H9 (cell line): ENCODE data around the gene PTPRN2. TPM values are rescaled to one million over a fixed set of nuclear protein-coding genes. Genes with fewer than 3 reads are reported as not detected.

Experiments used
- DNase-seq: peaks from one replicate; pipeline ENCODE4 v3.0.0-alpha.2; 2017
- H2AFZ ChIP-seq: one replicate; pipeline ENCODE4 v1.6.1; 2013; ENCODE audit warnings: mild to moderate bottlenecking, low read length, control low read depth, moderate library complexity
- H2AK5ac ChIP-seq: 2 replicates; pipeline ENCODE4 v1.6.1; 2013; ENCODE audit warnings: low read length, control low read depth, mixed read lengths; ENCODE audit not compliant: insufficient read length
- H2BK120ac ChIP-seq: one replicate; pipeline ENCODE4 v1.6.1; 2013; ENCODE audit warnings: low read depth, mild to moderate bottlenecking, low read length, control low read depth, inconsistent platforms; ENCODE audit not compliant: poor library complexity, severe bottlenecking
- H2BK12ac ChIP-seq: 2 replicates; pipeline ENCODE4 v1.6.1; 2013; ENCODE audit warnings: low read length, control low read depth, mixed read lengths, low read depth; ENCODE audit not compliant: insufficient read length
- H2BK15ac ChIP-seq: 2 replicates; pipeline ENCODE4 v1.6.1; 2013; ENCODE audit warnings: low read depth, low read length, control low read depth
- H2BK20ac ChIP-seq: one replicate; pipeline ENCODE4 v1.6.1; 2013; ENCODE audit warnings: low read depth, mild to moderate bottlenecking, low read length, control low read depth, inconsistent platforms; ENCODE audit not compliant: poor library complexity, severe bottlenecking
- H2BK5ac ChIP-seq: 2 replicates; pipeline ENCODE4 v1.6.1; 2013; ENCODE audit warnings: low read length, control low read depth, mixed read lengths; ENCODE audit not compliant: insufficient read length
- H3K14ac ChIP-seq: 2 replicates; pipeline ENCODE4 v1.6.1; 2013; ENCODE audit warnings: low read length, control low read depth; ENCODE audit not compliant: insufficient read depth
- H3K18ac ChIP-seq: 2 replicates; pipeline ENCODE4 v1.6.1; 2013; ENCODE audit warnings: low read depth, mild to moderate bottlenecking, mixed read lengths, low read length, control low read depth; ENCODE audit not compliant: insufficient read length
- H3K23ac ChIP-seq: 2 replicates; pipeline ENCODE4 v1.6.1; 2013; ENCODE audit warnings: low read length, control low read depth, mixed read lengths, low read depth; ENCODE audit not compliant: insufficient read length
- H3K23me2 ChIP-seq: 2 replicates; pipeline ENCODE4 v1.6.1; 2013; ENCODE audit warnings: low read depth, mild to moderate bottlenecking, mixed read lengths, low read length, control low read depth; ENCODE audit not compliant: insufficient read length, poor library complexity, severe bottlenecking
- H3K27ac ChIP-seq: 2 replicates; pipeline ENCODE4 v1.5.1; 2013; ENCODE audit warnings: low read length, control low read depth, mixed read lengths, low read depth; ENCODE audit not compliant: insufficient read length
- H3K27me3 ChIP-seq: 2 replicates; pipeline ENCODE4 v1.6.1; 2013; ENCODE audit warnings: low read length, control low read depth, inconsistent platforms; ENCODE audit not compliant: insufficient read depth
- H3K4ac ChIP-seq: 2 replicates; pipeline ENCODE4 v1.6.1; 2013; ENCODE audit warnings: low read depth, mild to moderate bottlenecking, control low read depth, inconsistent platforms, low read length, moderate library complexity
- H3K4me1 ChIP-seq: 2 replicates; pipeline ENCODE4 v1.6.1; 2013; ENCODE audit warnings: low read length, control low read depth, inconsistent platforms; ENCODE audit not compliant: insufficient read depth
- H3K4me2 ChIP-seq: 2 replicates; pipeline ENCODE4 v1.6.1; 2013; ENCODE audit warnings: low read length, control low read depth, mixed read lengths; ENCODE audit not compliant: insufficient read length, insufficient read depth
- H3K56ac ChIP-seq: 2 replicates; pipeline ENCODE4 v1.6.1; 2013; ENCODE audit warnings: low read depth, mild to moderate bottlenecking, mixed read lengths, low read length, control low read depth; ENCODE audit not compliant: insufficient read length
- H3K79me1 ChIP-seq: 2 replicates; pipeline ENCODE4 v1.6.1; 2013; ENCODE audit warnings: low read depth, mild to moderate bottlenecking, moderate library complexity, low read length, control low read depth, inconsistent platforms; ENCODE audit not compliant: insufficient read depth, poor library complexity, severe bottlenecking
- H3K79me2 ChIP-seq: 2 replicates; pipeline ENCODE4 v1.6.1; 2013; ENCODE audit warnings: low read length, control low read depth, inconsistent platforms; ENCODE audit not compliant: insufficient read depth
- H3K9ac ChIP-seq: 2 replicates; pipeline ENCODE4 v1.6.1; 2013; ENCODE audit warnings: low read length, control low read depth, mixed read lengths; ENCODE audit not compliant: insufficient read length; ENCODE audit errors: extremely low read depth
- H3K9me3 ChIP-seq: one replicate; pipeline ENCODE4 v1.6.1; 2013; ENCODE audit warnings: low read depth, low read length, inconsistent platforms; ENCODE audit not compliant: control insufficient read depth
- H3T11ph ChIP-seq: one replicate; pipeline ENCODE4 v1.6.1; 2013; ENCODE audit warnings: mild to moderate bottlenecking, low read length, control low read depth, inconsistent platforms
- H4K20me1 ChIP-seq: one replicate; pipeline ENCODE4 v1.6.1; 2013; ENCODE audit not compliant: control insufficient read depth, insufficient read length, insufficient read depth
- H4K5ac ChIP-seq: 2 replicates; pipeline ENCODE4 v1.6.1; 2013; ENCODE audit warnings: low read depth, mild to moderate bottlenecking, mixed read lengths, low read length, control low read depth; ENCODE audit not compliant: insufficient read length
- H4K8ac ChIP-seq: replicated peaks from 2 replicates; pipeline ENCODE4 v1.6.1; 2013; ENCODE audit warnings: low read length, control low read depth, mixed read lengths, low read depth; ENCODE audit not compliant: insufficient read length
- H4K91ac ChIP-seq: 2 replicates; pipeline ENCODE4 v1.6.1; 2013; ENCODE audit warnings: low read depth, mild to moderate bottlenecking, moderate library complexity, mixed read lengths, low read length, control low read depth; ENCODE audit not compliant: insufficient read length
- H3K27ac Mint-ChIP-seq, 3 experiments: 2 replicates in 2 of 3; 3 replicates in 1 of 3; pipeline ENCODE4 v1.8.0; 2020 to 2021; ENCODE audit warnings: mixed read lengths in 3 of 3, mild to moderate bottlenecking in 1 of 3, moderate library complexity in 1 of 3
- H3K27me3 Mint-ChIP-seq: 2 replicates; pipeline ENCODE4 v1.8.0; 2021; ENCODE audit warnings: low read depth, mild to moderate bottlenecking, moderate library complexity, mixed read lengths
- H3K36me3 Mint-ChIP-seq, 3 experiments: 2 replicates in 2 of 3; 3 replicates in 1 of 3; pipeline ENCODE4 v1.8.0; 2020 to 2021; ENCODE audit warnings: low read depth in 3 of 3, mixed read lengths in 3 of 3; ENCODE audit not compliant: insufficient read depth in 1 of 3
- H3K4me1 Mint-ChIP-seq, 2 experiments: 2 replicates each; pipeline ENCODE4 v1.8.0; 2020; ENCODE audit warnings: mixed read lengths in 2 of 2
- H3K4me3 Mint-ChIP-seq, 2 experiments: 2 replicates in 1 of 2; 3 replicates in 1 of 2; pipeline ENCODE4 v1.8.0; 2020 to 2021; ENCODE audit warnings: mild to moderate bottlenecking in 2 of 2, mixed read lengths in 2 of 2, moderate library complexity in 1 of 2
- H3K9me3 Mint-ChIP-seq, 2 experiments: 2 replicates in 1 of 2; 3 replicates in 1 of 2; pipeline ENCODE4 v1.8.0; 2020; ENCODE audit warnings: mild to moderate bottlenecking in 2 of 2, mixed read lengths in 2 of 2, moderate library complexity in 1 of 2
- CTCF ChIP-seq: fragments of 200-600 bp; sonication (generic); conservative IDR thresholded peaks from 3 replicates; pipeline ENCODE4 v1.8.0; 2021; ENCODE audit warnings: antibody characterized with exemption, mild to moderate bottlenecking
- WGBS: extraction: QIAGEN DNeasy Blood & Tissue Kit; methylation state at CpG from one replicate; pipeline ENCODE4 v1.1.7; 2013; ENCODE audit warnings: missing lambda C conversion rate, low lambda C conversion rate, mixed read lengths; ENCODE audit not compliant: insufficient read length; ENCODE audit errors: extremely low coverage; 5-methylcytosine and 5-hydroxymethylcytosine counted together
- total RNA-seq: library from RNA; stranded (reverse); gene quantifications from 2 replicates; pipeline ENCODE4 v1.2.1, GENCODE V29; 2021

The PTPRN2 gene
- total RNA-seq, 1 experiment from 2014 or later = 5.2 TPM

GRCh38 chr7:158572000-158572828, 15.4 kb downstream of the PTPRN2 start:
- Histone ChIP-seq H3K9me3 (no peaks in the 10 kb centered on the region), H3K27me3 (no peaks in the 10 kb centered on the region; the same call in 1 of the 2 replicates)

More at GRCh38 chr7:158572000-158572828, 15.4 kb downstream of the PTPRN2 start:
- H3K14ac ChIP-seq = no peak overlapping the region
- H3K23ac ChIP-seq = no peak overlapping the region
- Mint-ChIP-seq H3K4me1 (peaks cover 15 to 16% of the 10 kb centered on the region in 2 experiments), H3K4me3 (no peak overlapping the region), H3K27ac (no peak overlapping the region; a peak in 1 of 7 replicates), H3K9me3 (no peaks in the 10 kb centered on the region), H3K27me3 (peaks cover 19% of the 10 kb centered on the region), H3K36me3 (no peaks in the 10 kb centered on the region)
- H3K4me1 ChIP-seq = no peaks in the 10 kb centered on the region
- H2AK5ac ChIP-seq = no peak overlapping the region
- H2BK120ac ChIP-seq = no peak overlapping the region
- no peak overlapping the region for H2BK20ac ChIP-seq
- H3K79me2 ChIP-seq = no peaks in the 10 kb centered on the region
- H3K4ac ChIP-seq = no peak overlapping the region
- H2BK15ac ChIP-seq = no peak overlapping the region
- H4K8ac ChIP-seq = no peak overlapping the region
- no CpG with 5 or more reads among the region's 7 CpGs for WGBS
- no peak for DNase-seq
- no peak overlapping the region for H4K91ac ChIP-seq
- H3K56ac ChIP-seq = no peak overlapping the region
- no peak overlapping the region for H3K27ac ChIP-seq
- no peak overlapping the region for H3K4me2 ChIP-seq
- H2AFZ ChIP-seq = no peak overlapping the region
- no peak overlapping the region for H3K9ac ChIP-seq
- no peak overlapping the region for H2BK5ac ChIP-seq
- H3T11ph ChIP-seq = no peak overlapping the region
- no peak overlapping the region for H2BK12ac ChIP-seq
- no peaks in the 10 kb centered on the region for H3K79me1 ChIP-seq
- peaks cover 4% of the 10 kb centered on the region for H3K23me2 ChIP-seq
- no peak overlapping the region for H4K5ac ChIP-seq
- no peaks in the 10 kb centered on the region for H4K20me1 ChIP-seq
- H3K18ac ChIP-seq = no peak overlapping the region
- TF ChIP-seq CTCF = peak; percentile 50
